Endothelial cell of umbilical vein (primary cell): ENCODE data around the gene PLAAT1. TPM values are rescaled to one million over a fixed set of nuclear protein-coding genes. Genes with fewer than 3 reads are reported as not detected.

Experiments
- BruUV-seq: library from RNA; stranded (reverse); fragments of 400-500 nt; replicated peaks from 2 replicates; lab custom pipeline; 2021; lab: Mats Ljungman, UMichigan
- CTCF ChIA-PET: fragments of 300-600, 350-600 bp; sonication (Branson Sonifier 250); formaldehyde crosslinking; loops from one replicate; lab custom pipeline; 2021; ENCODE audit warnings: antibody characterized with exemption, inconsistent platforms; lab: Charles Lee
- POLR2A ChIA-PET: fragments of 300-600, 350-600 bp; sonication (Branson Sonifier 250); formaldehyde crosslinking; loops from one replicate; lab custom pipeline; 2021; ENCODE audit warnings: antibody characterized with exemption, inconsistent platforms; lab: Charles Lee
- DNase-seq: peaks from one replicate; pipeline ENCODE4 v3.0.0-alpha.2; 2011; ENCODE audit warnings: low read depth, low spot score
- FAIRE-seq: peaks from 2 replicates; lab custom pipeline; 2011; peaks lifted over from hg19 to GRCh38; lab: Jason Lieb, UNC
- H2AFZ ChIP-seq: 2 replicates; pipeline ENCODE4 v1.6.0; 2012; ENCODE audit warnings: low read depth, low read length, control low read depth, inconsistent platforms
- H3K27ac ChIP-seq: 2 replicates; pipeline ENCODE4 v1.5.1; 2011; ENCODE audit warnings: low read depth, mild to moderate bottlenecking, control low read depth, low read length, moderate library complexity; ENCODE audit not compliant: insufficient read depth
- H3K27me3 ChIP-seq, 2 experiments: 2 replicates each; pipeline versions ENCODE4 v1.6.0 to v1.6.1; 2011; ENCODE audit warnings: low read length in 2 of 2, mixed read lengths in 1 of 2; ENCODE audit not compliant: control insufficient read depth in 2 of 2, insufficient read depth in 2 of 2
- H3K36me3 ChIP-seq, 2 experiments: 2 replicates in 1 of 2; 3 replicates in 1 of 2; pipeline ENCODE4 v1.5.1; 2011; ENCODE audit warnings: low read length in 2 of 2, mild to moderate bottlenecking in 1 of 2, moderate library complexity in 1 of 2; ENCODE audit not compliant: control insufficient read depth in 2 of 2, insufficient read depth in 2 of 2; ENCODE audit errors: extremely low read depth in 1 of 2
- H3K4me1 ChIP-seq: 3 replicates; pipeline ENCODE4 v1.5.1; 2011; ENCODE audit warnings: mild to moderate bottlenecking, low read length; ENCODE audit not compliant: control insufficient read depth, insufficient read depth; ENCODE audit errors: extremely low read depth
- H3K4me2 ChIP-seq: 2 replicates; pipeline ENCODE4 v1.6.1; 2011; ENCODE audit warnings: low read length, control low read depth, mixed read lengths; ENCODE audit not compliant: insufficient read depth
- H3K4me3 ChIP-seq, 3 experiments: fragments of 200-600 bp in 1 of 3; sonication (generic), shearing (Covaris generic) in 1 of 3; replicated peaks in 1 of 3; 2 replicates each; pipeline ENCODE4 v1.5.1; 2011 to 2016; ENCODE audit warnings: control low read depth in 3 of 3, low read length in 3 of 3, mild to moderate bottlenecking in 2 of 3, inconsistent platforms in 1 of 3, low read depth in 1 of 3, moderate library complexity in 1 of 3; ENCODE audit not compliant: insufficient read depth in 1 of 3
- H3K79me2 ChIP-seq: 2 replicates; pipeline ENCODE4 v1.6.0; 2012; ENCODE audit warnings: low read length, inconsistent platforms; ENCODE audit not compliant: control insufficient read depth, insufficient read depth
- H3K9ac ChIP-seq: replicated peaks from 2 replicates; pipeline ENCODE3; 2011; ENCODE audit warnings: low read length, control low read depth; ENCODE audit not compliant: insufficient read depth; ENCODE audit errors: extremely low read depth
- H3K9me1 ChIP-seq: replicated peaks from 3 replicates; pipeline ENCODE4 v1.6.0; 2011; ENCODE audit warnings: mild to moderate bottlenecking, low read length; ENCODE audit not compliant: control insufficient read depth, insufficient read depth; ENCODE audit errors: extremely low read depth
- H3K9me3 ChIP-seq: replicated peaks from 2 replicates; pipeline ENCODE4 v1.5.1; 2012; ENCODE audit warnings: low read length, inconsistent platforms; ENCODE audit not compliant: control insufficient read depth, insufficient read depth
- H4K20me1 ChIP-seq: replicated peaks from 2 replicates; pipeline ENCODE3; 2011; ENCODE audit warnings: mild to moderate bottlenecking, low read length; ENCODE audit not compliant: control insufficient read depth, insufficient read depth; ENCODE audit errors: extremely low read depth
- EZH2 ChIP-seq: IDR thresholded peaks from 2 replicates; pipeline ENCODE4 v1.6.1; 2012; ENCODE audit warnings: borderline replicate concordance, low read depth, mild to moderate bottlenecking, moderate library complexity, low read length, inconsistent platforms; ENCODE audit not compliant: severe bottlenecking
- FOS ChIP-seq: IDR thresholded peaks from 2 replicates; pipeline ENCODE4 v1.6.1; 2011; ENCODE audit warnings: mild to moderate bottlenecking, low read length, moderate library complexity, borderline replicate concordance; ENCODE audit not compliant: insufficient read depth
- GATA2 ChIP-seq: IDR thresholded peaks from 2 replicates; pipeline ENCODE4 v1.7.0; 2011; ENCODE audit warnings: low read depth, mild to moderate bottlenecking, moderate library complexity, mixed read lengths, low read length; ENCODE audit not compliant: insufficient read length, insufficient read depth
- JUN ChIP-seq: IDR thresholded peaks from 2 replicates; pipeline ENCODE4 v1.6.1; 2011; ENCODE audit warnings: borderline replicate concordance, low read depth; ENCODE audit not compliant: insufficient read length, insufficient read depth
- MYC ChIP-seq: IDR thresholded peaks from one replicate; pipeline ENCODE4 v1.6.1; 2011; ENCODE audit warnings: mild to moderate bottlenecking, low read depth, low read length
- POLR2A ChIP-seq: IDR thresholded peaks from 2 replicates; pipeline ENCODE4 v1.6.1; 2012; ENCODE audit warnings: low read depth, mild to moderate bottlenecking, control low read depth, low read length
- POLR2AphosphoS5 ChIP-seq: IDR thresholded peaks from 2 replicates; pipeline ENCODE4 v1.6.1; 2012; ENCODE audit warnings: low read depth, mild to moderate bottlenecking, control low read depth, low read length, moderate library complexity; ENCODE audit not compliant: insufficient read depth
- dilution Hi-C: fragments of 300-500 bp; cut with MboI; formaldehyde crosslinking; loops from one replicate; pipeline ENCODE4 v1.15.0; 2019; ENCODE audit warnings: low sequenced_read_pairs; ENCODE audit not compliant: extremely low pct_ligation_motif_present
- intact Hi-C: fragments of 100-400 bp; cut with micrococcal nuclease; formaldehyde crosslinking; loops from one replicate; pipeline ENCODE4 v1.10.0; 2022
- polyA plus RNA-seq, 4 experiments: library from polyadenylated mRNA; depleted of rRNA in 3 of 4; stranded (reverse) in 3 of 4; unstranded in 1 of 4; fragments of >200 nt; gene quantifications; 2 replicates each; pipeline versions ENCODE4 v1.2.1 to v1.2.3, GENCODE V29; 2011 to 2012; ENCODE audit warnings: missing spikeins in 1 of 4
- total RNA-seq: library from RNA; stranded (reverse); gene quantifications from 2 replicates; pipeline ENCODE4 v1.2.3, GENCODE V29; 2021
- TF ChIP-seq, protein P1 (sequence below): IDR thresholded peaks from 2 replicates; pipeline ENCODE4 v1.6.1; 2011; ENCODE audit not compliant: insufficient read depth, insufficient read length
- TF ChIP-seq, protein P2 (sequence below), 2 donors: IDR thresholded peaks; 1 replicate in 1 of 2; 2 replicates in 1 of 2; pipeline ENCODE4 v1.5.1; 2011; ENCODE audit warnings: low read length in 2 of 2, mild to moderate bottlenecking in 2 of 2, moderate library complexity in 2 of 2, control low read depth in 1 of 2, inconsistent platforms in 1 of 2, low read depth in 1 of 2; ENCODE audit not compliant: insufficient read depth in 1 of 2; ENCODE audit errors: extremely low read depth in 1 of 2

PLAAT1 gene
- total and polyA plus RNA-seq, 2 donors (not counting 3 experiments of a cell fraction or from before 2014, with no cell fraction given) = 0.58 to 0.75 TPM

DNA sequence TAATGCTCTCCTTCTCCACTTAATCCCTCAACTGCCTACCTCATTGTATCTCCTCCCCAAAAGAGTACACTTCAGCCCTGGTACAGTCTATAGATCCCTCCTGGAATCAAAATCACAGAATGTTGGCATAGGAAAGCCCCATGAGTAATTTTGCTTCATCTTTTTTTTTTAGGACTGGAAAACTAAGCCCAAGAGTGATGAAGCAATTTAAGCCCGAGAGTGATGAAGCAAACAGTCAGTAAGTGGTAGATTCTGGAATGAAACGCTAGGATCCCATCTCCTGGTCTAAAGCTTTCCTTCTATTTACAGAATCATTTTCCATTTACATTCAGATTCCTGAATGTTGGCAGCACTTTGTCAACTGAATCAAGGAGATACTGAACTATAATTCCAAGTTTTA is 29.8 kb upstream of the PLAAT1 start:
- ChIA-PET CTCF (no interaction called here), POLR2A (no interaction called here)
- Histone ChIP-seq H3K27ac (no peak overlapping the region), H3K4me3 (no peak overlapping the region), H3K79me2 (no peaks in the 10 kb centered on the region), H4K20me1 (no peaks in the 10 kb centered on the region), H3K9me1 (no peaks in the 10 kb centered on the region), H3K4me2 (no peak overlapping the region), H2AFZ (no peak overlapping the region), H3K4me1 (no peaks in the 10 kb centered on the region), H3K9ac (no peak overlapping the region), H3K27me3 (no peaks in the 10 kb centered on the region), H3K36me3 (no peaks in the 10 kb centered on the region), H3K9me3 (no peaks in the 10 kb centered on the region)
- DNase-seq = no peak
- no peak for TF ChIP-seq MYC
- TF ChIP-seq JUN = no peak
- TF ChIP-seq FOS = no peak
- no peak for TF ChIP-seq EZH2
- TF ChIP-seq, protein P1, sequence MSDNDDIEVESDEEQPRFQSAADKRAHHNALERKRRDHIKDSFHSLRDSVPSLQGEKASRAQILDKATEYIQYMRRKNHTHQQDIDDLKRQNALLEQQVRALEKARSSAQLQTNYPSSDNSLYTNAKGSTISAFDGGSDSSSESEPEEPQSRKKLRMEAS = no peak
- TF ChIP-seq, protein P2, sequence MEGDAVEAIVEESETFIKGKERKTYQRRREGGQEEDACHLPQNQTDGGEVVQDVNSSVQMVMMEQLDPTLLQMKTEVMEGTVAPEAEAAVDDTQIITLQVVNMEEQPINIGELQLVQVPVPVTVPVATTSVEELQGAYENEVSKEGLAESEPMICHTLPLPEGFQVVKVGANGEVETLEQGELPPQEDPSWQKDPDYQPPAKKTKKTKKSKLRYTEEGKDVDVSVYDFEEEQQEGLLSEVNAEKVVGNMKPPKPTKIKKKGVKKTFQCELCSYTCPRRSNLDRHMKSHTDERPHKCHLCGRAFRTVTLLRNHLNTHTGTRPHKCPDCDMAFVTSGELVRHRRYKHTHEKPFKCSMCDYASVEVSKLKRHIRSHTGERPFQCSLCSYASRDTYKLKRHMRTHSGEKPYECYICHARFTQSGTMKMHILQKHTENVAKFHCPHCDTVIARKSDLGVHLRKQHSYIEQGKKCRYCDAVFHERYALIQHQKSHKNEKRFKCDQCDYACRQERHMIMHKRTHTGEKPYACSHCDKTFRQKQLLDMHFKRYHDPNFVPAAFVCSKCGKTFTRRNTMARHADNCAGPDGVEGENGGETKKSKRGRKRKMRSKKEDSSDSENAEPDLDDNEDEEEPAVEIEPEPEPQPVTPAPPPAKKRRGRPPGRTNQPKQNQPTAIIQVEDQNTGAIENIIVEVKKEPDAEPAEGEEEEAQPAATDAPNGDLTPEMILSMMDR (IDR thresholded peaks at IDR 0.05; ENCODE audit: extremely low read depth in 1 of 2, insufficient read depth in 1 of 2, low read depth in 1 of 2, low read length in 2 of 2) = no peak
- no peak for TF ChIP-seq GATA2
- no peak for TF ChIP-seq POLR2A
- TF ChIP-seq POLR2AphosphoS5 = no peak
- intact Hi-C loops (no loop called here), dilution Hi-C loops (no loop called here)
- BruUV-seq = no TSS peak
- no peak for FAIRE-seq
